GM23338 (cell line): ENCODE measurements around the gene ZNF446. TPM values are rescaled to one million over a fixed set of nuclear protein-coding genes. Genes with fewer than 3 reads are reported as not detected.
A peak's percentile ranks its signal among the peaks of the same experiment; 100 is the strongest.

Experiments used
- ATAC-seq: fragments of 200-7000 bp; cut with Tn5 transposase; 3 replicates; pipeline ENCODE4 v1.9.1; 2020
- DNase-seq: peaks from one replicate; pipeline ENCODE4 v3.0.0-alpha.2; 2015; ENCODE audit warnings: low spot score
- H2AFZ ChIP-seq: fragments of 200-600 bp; sonication (generic); 2 replicates; pipeline ENCODE4 v1.8.0; 2016; ENCODE audit warnings: antibody characterized with exemption, mild to moderate bottlenecking, moderate library complexity
- H3F3A ChIP-seq: fragments of 200-600 bp; sonication (generic); replicated peaks from 2 replicates; pipeline ENCODE4 v1.8.0; 2017; ENCODE audit warnings: antibody characterized with exemption, mixed run types, low read depth
- H3K27ac ChIP-seq: fragments of 200-600 bp; sonication (generic); 2 replicates; pipeline ENCODE4 v1.6.1; 2016; ENCODE audit warnings: low read depth
- H3K27me3 ChIP-seq: fragments of 200-600 bp; sonication (generic); 2 replicates; pipeline ENCODE4 v1.8.0; 2016; ENCODE audit warnings: mild to moderate bottlenecking, mixed run types, moderate library complexity; ENCODE audit not compliant: insufficient read depth
- H3K36me3 ChIP-seq: fragments of 200-600 bp; sonication (generic); 2 replicates; pipeline ENCODE4 v1.8.0; 2016; ENCODE audit warnings: mild to moderate bottlenecking; ENCODE audit not compliant: insufficient read depth
- H3K4me1 ChIP-seq: fragments of 200-600 bp; sonication (generic); 2 replicates; pipeline ENCODE4 v1.8.0; 2016; ENCODE audit warnings: mild to moderate bottlenecking, moderate library complexity; ENCODE audit not compliant: insufficient read depth
- H3K4me2 ChIP-seq: fragments of 200-600 bp; sonication (generic); 2 replicates; pipeline ENCODE4 v1.7.1; 2017; ENCODE audit warnings: mixed run types
- H3K4me3 ChIP-seq: fragments of 200-600 bp; sonication (generic); 2 replicates; pipeline ENCODE4 v1.6.1; 2016; ENCODE audit warnings: mixed run types
- H3K79me2 ChIP-seq: fragments of 200-600 bp; sonication (generic); replicated peaks from 2 replicates; pipeline ENCODE4 v1.8.0; 2017; ENCODE audit warnings: mild to moderate bottlenecking; ENCODE audit not compliant: insufficient read depth
- H3K9me2 ChIP-seq: fragments of 200-600 bp; sonication (generic); 2 replicates; pipeline ENCODE4 v1.8.0; 2017; ENCODE audit not compliant: insufficient read depth
- H4K20me1 ChIP-seq: fragments of 200-600 bp; sonication (generic); replicated peaks from 2 replicates; pipeline ENCODE4 v1.8.0; 2017; ENCODE audit warnings: mild to moderate bottlenecking; ENCODE audit not compliant: insufficient read depth
- H3K27ac Mint-ChIP-seq: 2 replicates; pipeline ENCODE4 v1.8.0; 2020; ENCODE audit warnings: inconsistent platforms, mild to moderate bottlenecking, moderate library complexity, mixed read lengths
- H3K27me3 Mint-ChIP-seq: 3 replicates; pipeline ENCODE4 v1.8.0; 2022; ENCODE audit warnings: low read depth, mild to moderate bottlenecking, moderate library complexity, mixed read lengths, inconsistent platforms; ENCODE audit not compliant: insufficient read depth, poor library complexity
- H3K36me3 Mint-ChIP-seq: 3 replicates; pipeline ENCODE4 v1.8.0; 2021; ENCODE audit warnings: low read depth, mild to moderate bottlenecking, inconsistent platforms, moderate library complexity, mixed read lengths
- H3K4me1 Mint-ChIP-seq: 3 replicates; pipeline ENCODE4 v1.8.0; 2020; ENCODE audit warnings: mild to moderate bottlenecking, inconsistent platforms, mixed read lengths
- H3K4me3 Mint-ChIP-seq: 3 replicates; pipeline ENCODE4 v1.8.0; 2021; ENCODE audit warnings: moderate library complexity, mild to moderate bottlenecking, inconsistent platforms, mixed read lengths
- H3K9me3 Mint-ChIP-seq: 3 replicates; pipeline ENCODE4 v1.8.0; 2020; ENCODE audit warnings: moderate library complexity, mild to moderate bottlenecking, inconsistent platforms, mixed read lengths
- CTCF ChIP-seq, 2 experiments: fragments of 200-600 bp in 1 of 2; sonication (generic) in 1 of 2; conservative IDR thresholded peaks; 2 replicates each; pipeline versions ENCODE4 v1.5.1 to v1.6.1; 2016 to 2017; ENCODE audit warnings: antibody characterized with exemption in 2 of 2, low read depth in 2 of 2, mild to moderate bottlenecking in 2 of 2, moderate library complexity in 1 of 2
- EZH2 ChIP-seq: fragments of 200-600 bp; sonication (generic); IDR thresholded peaks from one replicate; pipeline ENCODE4 v1.8.0; 2017; ENCODE audit warnings: antibody characterized with exemption, mild to moderate bottlenecking, low read depth; ENCODE audit not compliant: unreplicated experiment
- EZH2phosphoT487 ChIP-seq: fragments of 200-600 bp; sonication (generic); IDR thresholded peaks from one replicate; pipeline ENCODE4 v1.8.1; 2018; ENCODE audit warnings: antibody characterized with exemption; ENCODE audit not compliant: unreplicated experiment
- REST ChIP-seq: IDR thresholded peaks from one replicate; pipeline ENCODE4 v1.6.1; 2018; ENCODE audit warnings: antibody characterized with exemption; ENCODE audit not compliant: unreplicated experiment
- ZNF114 ChIP-seq: fragments of 250-450 bp; sonication (Bioruptor Pico); IDR thresholded peaks from 2 replicates; pipeline ENCODE4 v1.5.0; 2020; ENCODE audit warnings: mild to moderate bottlenecking, moderate library complexity
- ZNF331 ChIP-seq: fragments of 250-450 bp; sonication (Bioruptor Pico); IDR thresholded peaks from 2 replicates; pipeline ENCODE4 v1.5.0; 2020; ENCODE audit warnings: low read depth, mild to moderate bottlenecking, moderate library complexity
- polyA plus RNA-seq: library from polyadenylated mRNA; unstranded; fragments of >200 nt; fragmentation: Nextera tagmentation; extraction: Ambion mirVana; gene quantifications from 2 replicates; pipeline ENCODE4 v1.2.1, GENCODE V29; 2016
- total RNA-seq: library from RNA; depleted of rRNA; stranded (reverse); fragments of >200 nt; shearing (Covaris generic); gene quantifications from 2 replicates; pipeline ENCODE4 v1.2.3, GENCODE V29; 2014

The ZNF446 gene
- total and polyA plus RNA-seq, 2 experiments from 2014 or later, result 2.1 to 5.6 TPM

- H3K9me3 Mint-ChIP-seq, result no peaks in the 10 kb centered on the region; the same call in 2 of the 3 replicates
- TF ChIP-seq ZNF331 (CRISPR knock-in tag) (no peak), ZNF114 (CRISPR knock-in tag) (no peak), EZH2 (no peak), REST (no peak), CTCF (conservative IDR thresholded peaks at IDR 0.05; ENCODE audit: low read depth in 2 of 2) (no peak)
- peaks cover 11% of the 10 kb centered on the region; the same call in 1 of the 2 replicates for H3K79me2 ChIP-seq
- H3K36me3 ChIP-seq, result no peaks in the 10 kb centered on the region
- H3K27ac ChIP-seq, result no peak overlapping the region
- peak overlapping the region; percentile 39 for H3K27ac Mint-ChIP-seq
- H3K27me3 Mint-ChIP-seq, result peaks cover 41% of the 10 kb centered on the region
- no peak for ATAC-seq
- peaks cover 20% of the 10 kb centered on the region for H3K36me3 Mint-ChIP-seq
- no peak overlapping the region for H3K4me3 ChIP-seq
- H2AFZ ChIP-seq, result no peak overlapping the region
- H3K4me3 Mint-ChIP-seq, result peak overlapping the region; percentile 59
- H3K9me2 ChIP-seq, result no peaks in the 10 kb centered on the region
- peaks cover 31% of the 10 kb centered on the region for H3K4me1 ChIP-seq
- H3K4me1 Mint-ChIP-seq, result peaks cover 36% of the 10 kb centered on the region
- no peak for DNase-seq
- H3F3A ChIP-seq, result peaks cover 26% of the 10 kb centered on the region
- no peaks in the 10 kb centered on the region for H3K27me3 ChIP-seq
- H3K4me2 ChIP-seq, result no peak overlapping the region
- no peaks in the 10 kb centered on the region for H4K20me1 ChIP-seq
These were observed 40.2 kb downstream of the ZNF446 start for GRCh38 chr19:58516246-58516836.

GRCh38 chr19:58516964-58517833 lies 41.0 kb downstream of the ZNF446 start:
- Mint-ChIP-seq H3K27me3 (peaks cover 42% of the 10 kb centered on the region), H3K36me3 (peaks cover 20% of the 10 kb centered on the region), H3K4me3 (0 out of 3 replicates have a peak overlapping the region, but pooled peaks have one; percentile 21), H3K4me1 (peaks cover 41% of the 10 kb centered on the region), H3K27ac (no peak overlapping the region), H3K9me3 (no peaks in the 10 kb centered on the region; the same call in 2 of the 3 replicates)
- H3K79me2 ChIP-seq, result peaks cover 11% of the 10 kb centered on the region; the same call in 1 of the 2 replicates
- peaks cover 36% of the 10 kb centered on the region for H3K4me1 ChIP-seq
- no peak for ATAC-seq
- H3K27me3 ChIP-seq, result no peaks in the 10 kb centered on the region
- H2AFZ ChIP-seq, result no peak overlapping the region
- no peak overlapping the region for H3K4me3 ChIP-seq
- H4K20me1 ChIP-seq, result no peaks in the 10 kb centered on the region
- DNase-seq, result peak; percentile 33
- H3K27ac ChIP-seq, result no peak overlapping the region
- H3F3A ChIP-seq, result peaks cover 31% of the 10 kb centered on the region
- H3K9me2 ChIP-seq, result no peaks in the 10 kb centered on the region
- H3K4me2 ChIP-seq, result no peak overlapping the region
- TF ChIP-seq EZH2phosphoT487 (no peak), CTCF (conservative IDR thresholded peaks at IDR 0.05; ENCODE audit: low read depth in 2 of 2) (peak; percentile 41 to 71)
- no peaks in the 10 kb centered on the region for H3K36me3 ChIP-seq
